Activated CD8-positive, alpha-beta memory T cell treated with anti-CD3 and anti-CD28 coated beads, Interleukin-2, amount 50 U/mL, for 1 hour (primary cell): ENCODE measurements around the gene STX8.
"Not testable (repeated sequence)": the region's sequence is repeated elsewhere in the genome, so short reads cannot be mapped to it uniquely, and the experiment has no call there.

ENCODE experiments used
- DNase-seq: peaks from one replicate; pipeline ENCODE4 v3.0.0-alpha.2; 2020; ENCODE audit errors: extremely low read depth

Gene STX8

GRCh38 chr17:9499041-9499440 lies 76.6 kb downstream of the STX8 start:
- no peak for DNase-seq

GRCh38 chr17:9498490-9498889 lies 77.1 kb downstream of the STX8 start:
- DNase-seq, result no peak

- no peak for DNase-seq
Measured at GRCh38 chr17:9488556-9488955, 87.1 kb downstream of the STX8 start.

GRCh38 chr17:9487406-9487805 lies 88.2 kb downstream of the STX8 start:
- DNase-seq, result no peak

GRCh38 chr17:9484789-9485188 lies 90.8 kb downstream of the STX8 start:
- DNase-seq, result no peak

- DNase-seq, result no peak
Measured at GRCh38 chr17:9479964-9480363, 95.7 kb downstream of the STX8 start.

GRCh38 chr17:9478889-9479288 lies 96.7 kb downstream of the STX8 start:
- no peak for DNase-seq

GRCh38 chr17:9475101-9475658 lies 100.4 kb downstream of the STX8 start:
- no peak for DNase-seq

- no peak for DNase-seq
Measured at GRCh38 chr17:9473711-9474110, 101.9 kb downstream of the STX8 start.

GRCh38 chr17:9472541-9472940 lies 103.1 kb downstream of the STX8 start:
- DNase-seq, result no peak

GRCh38 chr17:9472094-9472493 lies 103.5 kb downstream of the STX8 start:
- no peak for DNase-seq

GRCh38 chr17:9470171-9470570 lies 105.4 kb downstream of the STX8 start:
- no peak for DNase-seq

GRCh38 chr17:9468937-9469336 lies 106.7 kb downstream of the STX8 start:
- DNase-seq, result no peak

- DNase-seq, result no peak
Measured at GRCh38 chr17:9468532-9468931, 107.1 kb downstream of the STX8 start.

GRCh38 chr17:9467518-9467917 lies 108.1 kb downstream of the STX8 start:
- no peak for DNase-seq

- DNase-seq, result no peak
Measured at GRCh38 chr17:9465210-9465921, 110.3 kb downstream of the STX8 start.

GRCh38 chr17:9457005-9457404 lies 118.6 kb downstream of the STX8 start:
- DNase-seq, result no peak

- DNase-seq, result no peak
Measured at GRCh38 chr17:9456330-9456729, 119.3 kb downstream of the STX8 start.

- DNase-seq, result no peak
Measured at GRCh38 chr17:9451934-9452333, 123.7 kb downstream of the STX8 start.

GRCh38 chr17:9447298-9447697 lies 128.3 kb downstream of the STX8 start:
- not testable (repeated sequence) for DNase-seq

GRCh38 chr17:9446528-9446927 lies 129.1 kb downstream of the STX8 start:
- DNase-seq, result no peak

- DNase-seq, result no peak
Measured at GRCh38 chr17:9445424-9445823, 130.2 kb downstream of the STX8 start.

GRCh38 chr17:9444687-9445086 lies 130.9 kb downstream of the STX8 start:
- DNase-seq, result no peak

GRCh38 chr17:9443811-9444210 lies 131.8 kb downstream of the STX8 start:
- no peak for DNase-seq
